Progenitor cell of endocrine pancreas (in vitro differentiated cells): Measurements from ENCODE around the gene PDE11A. TPM values are rescaled to one million over a fixed set of nuclear protein-coding genes. Genes with fewer than 3 reads are reported as not detected.
"Not testable (repeated sequence)": the region's sequence is repeated elsewhere in the genome, so short reads cannot be mapped to it uniquely, and the experiment has no call there.

Experiments used
- DNase-seq: peaks from one replicate; pipeline ENCODE4 v3.0.0; 2021; ENCODE audit warnings: low spot score; ENCODE audit not compliant: unreplicated experiment
- H3K27ac Mint-ChIP-seq: 2 replicates; pipeline ENCODE4 v1.8.0; 2021; ENCODE audit warnings: mild to moderate bottlenecking, moderate library complexity, mixed read lengths
- H3K27me3 Mint-ChIP-seq: 2 replicates; pipeline ENCODE4 v1.8.0; 2021; ENCODE audit warnings: mixed read lengths
- H3K36me3 Mint-ChIP-seq: 2 replicates; pipeline ENCODE4 v1.8.0; 2022; ENCODE audit warnings: mixed read lengths; ENCODE audit not compliant: insufficient read depth
- H3K4me1 Mint-ChIP-seq: 2 replicates; pipeline ENCODE4 v1.8.0; 2021; ENCODE audit warnings: low read depth, mixed read lengths
- H3K4me3 Mint-ChIP-seq: 2 replicates; pipeline ENCODE4 v1.8.0; 2021; ENCODE audit warnings: low read depth, mild to moderate bottlenecking, moderate library complexity, mixed read lengths
- H3K9me3 Mint-ChIP-seq: 2 replicates; pipeline ENCODE4 v1.8.0; 2021; ENCODE audit warnings: low read depth, mixed read lengths
- total RNA-seq: library from RNA; stranded (reverse); gene quantifications from 2 replicates; pipeline ENCODE4 v1.2.1, GENCODE V29; 2021
- TF ChIP-seq, protein P1 (sequence below): fragments of 200-600 bp; sonication (generic); IDR thresholded peaks from one replicate; pipeline ENCODE4 v1.5.0; 2021; ENCODE audit warnings: antibody characterized with exemption, mild to moderate bottlenecking; ENCODE audit not compliant: unreplicated experiment

PDE11A gene
- total RNA-seq, 1 donor from 2014 or later: 54.8 TPM

DNA sequence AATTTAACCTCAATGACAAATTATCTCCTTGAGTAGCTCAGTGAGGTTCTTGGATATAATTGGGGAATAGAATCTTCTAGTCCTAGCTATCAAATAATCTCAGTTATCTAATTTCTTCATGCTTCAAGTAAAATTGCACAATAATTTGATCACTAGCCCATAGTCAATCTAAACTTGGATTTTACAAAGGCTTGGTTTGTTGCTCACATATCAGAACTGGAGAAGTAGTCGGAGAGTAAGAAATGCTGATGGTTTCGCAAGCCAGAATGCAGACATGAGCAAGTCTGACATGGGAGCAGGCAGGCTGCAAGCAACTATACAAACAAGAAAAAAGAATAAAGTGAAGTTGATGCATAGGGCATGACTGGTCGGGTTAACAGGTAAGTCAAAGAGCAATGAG lies 11.7 kb upstream of the PDE11A start:
- no peak for DNase-seq
- Mint-ChIP-seq H3K9me3 (no peaks in the 10 kb centered on the region), H3K4me3 (no peak overlapping the region), H3K4me1 (peaks cover 5% of the 10 kb centered on the region), H3K36me3 (no peaks in the 10 kb centered on the region), H3K27ac (no peak overlapping the region), H3K27me3 (no peaks in the 10 kb centered on the region)
- TF ChIP-seq, protein P1, sequence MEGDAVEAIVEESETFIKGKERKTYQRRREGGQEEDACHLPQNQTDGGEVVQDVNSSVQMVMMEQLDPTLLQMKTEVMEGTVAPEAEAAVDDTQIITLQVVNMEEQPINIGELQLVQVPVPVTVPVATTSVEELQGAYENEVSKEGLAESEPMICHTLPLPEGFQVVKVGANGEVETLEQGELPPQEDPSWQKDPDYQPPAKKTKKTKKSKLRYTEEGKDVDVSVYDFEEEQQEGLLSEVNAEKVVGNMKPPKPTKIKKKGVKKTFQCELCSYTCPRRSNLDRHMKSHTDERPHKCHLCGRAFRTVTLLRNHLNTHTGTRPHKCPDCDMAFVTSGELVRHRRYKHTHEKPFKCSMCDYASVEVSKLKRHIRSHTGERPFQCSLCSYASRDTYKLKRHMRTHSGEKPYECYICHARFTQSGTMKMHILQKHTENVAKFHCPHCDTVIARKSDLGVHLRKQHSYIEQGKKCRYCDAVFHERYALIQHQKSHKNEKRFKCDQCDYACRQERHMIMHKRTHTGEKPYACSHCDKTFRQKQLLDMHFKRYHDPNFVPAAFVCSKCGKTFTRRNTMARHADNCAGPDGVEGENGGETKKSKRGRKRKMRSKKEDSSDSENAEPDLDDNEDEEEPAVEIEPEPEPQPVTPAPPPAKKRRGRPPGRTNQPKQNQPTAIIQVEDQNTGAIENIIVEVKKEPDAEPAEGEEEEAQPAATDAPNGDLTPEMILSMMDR: no peak

DNA sequence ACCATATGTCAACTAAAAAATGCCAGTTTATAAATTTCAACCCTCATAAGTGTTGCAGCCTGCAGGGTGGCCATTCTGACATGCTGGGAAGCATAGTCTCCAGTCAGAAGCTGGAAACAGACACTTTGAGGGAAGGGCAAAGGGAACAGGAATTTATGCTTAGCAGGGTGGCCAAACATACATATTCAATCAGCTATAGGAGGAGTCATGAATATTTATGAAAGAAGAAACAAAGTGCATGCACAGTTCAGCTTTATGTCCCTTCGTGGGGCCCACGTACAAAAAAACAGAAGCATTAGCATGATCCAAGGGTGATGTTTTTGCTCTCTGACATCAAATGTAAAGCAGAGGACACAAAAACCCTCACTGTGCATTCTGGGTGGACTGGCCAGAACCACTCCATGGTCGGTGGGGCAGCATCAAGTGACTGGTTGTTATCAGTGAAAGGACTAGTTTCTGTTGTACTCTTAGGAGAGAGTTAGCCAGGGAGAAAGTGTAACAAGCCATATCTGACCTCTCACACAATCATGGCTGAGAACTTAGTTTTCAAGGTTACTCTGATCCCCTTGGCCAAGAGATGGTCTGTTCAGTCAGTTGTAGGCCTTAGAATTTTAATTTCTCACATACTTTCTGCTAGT lies 9.9 kb upstream of the PDE11A start:
- H3K36me3 Mint-ChIP-seq: no peaks in the 10 kb centered on the region
- DNase-seq: no peak
- TF ChIP-seq, protein P1: no peak
- no peaks in the 10 kb centered on the region for H3K4me1 Mint-ChIP-seq
- H3K9me3 Mint-ChIP-seq: no peaks in the 10 kb centered on the region
- H3K27me3 Mint-ChIP-seq: peaks cover 3% of the 10 kb centered on the region
- no peak overlapping the region for H3K27ac Mint-ChIP-seq
- no peak overlapping the region for H3K4me3 Mint-ChIP-seq

DNA sequence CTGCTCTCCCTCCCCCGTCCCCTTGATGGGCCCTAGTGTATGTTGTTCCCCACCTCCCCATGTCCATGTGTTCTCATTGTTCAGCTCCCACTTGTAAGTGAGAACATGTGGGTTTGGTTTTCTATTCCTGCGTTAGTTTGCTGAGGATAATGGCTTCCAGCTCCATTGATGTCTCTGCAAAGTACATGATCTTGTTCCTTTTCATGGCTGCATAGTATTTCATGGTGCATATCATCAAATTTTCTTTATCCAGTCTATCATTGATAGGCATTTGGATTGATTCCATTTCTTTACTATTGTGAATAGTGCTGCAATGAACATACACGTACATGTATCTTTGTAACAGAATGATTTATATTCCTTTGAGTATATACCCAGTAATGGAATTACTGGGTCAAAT lies 6.7 kb upstream of the PDE11A start:
- not testable (repeated sequence) for H3K4me3 Mint-ChIP-seq, H3K9me3 Mint-ChIP-seq

DNA sequence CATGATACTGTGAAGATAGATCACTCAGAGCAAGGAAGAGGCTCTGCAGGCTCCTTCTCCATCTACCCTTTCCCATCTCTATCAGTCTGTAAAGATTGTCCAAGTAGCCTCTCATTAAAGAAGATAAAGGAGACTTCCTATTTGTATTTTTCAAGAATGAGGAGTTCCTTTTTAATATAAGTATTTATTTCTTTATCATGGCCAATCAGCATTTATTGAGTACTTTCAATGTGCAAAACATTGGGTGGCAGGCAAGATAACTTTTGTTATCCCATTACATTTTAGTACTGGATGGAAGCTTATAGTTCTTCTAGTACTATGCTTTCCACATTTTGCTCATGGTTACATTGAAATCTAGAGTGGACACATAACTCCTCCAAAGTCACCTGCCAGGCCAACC lies 3.6 kb upstream of the PDE11A start:
- Mint-ChIP-seq H3K27ac (no peak overlapping the region), H3K36me3 (no peaks in the 10 kb centered on the region), H3K9me3 (no peaks in the 10 kb centered on the region), H3K4me3 (no peak overlapping the region), H3K4me1 (peaks cover 9% of the 10 kb centered on the region), H3K27me3 (peaks cover 25% of the 10 kb centered on the region)
- DNase-seq: no peak
- TF ChIP-seq, protein P1: no peak

More for the DNA sequence above, 6.7 kb upstream of the PDE11A start:
- H3K36me3 Mint-ChIP-seq, H3K27me3 Mint-ChIP-seq, H3K27ac Mint-ChIP-seq, DNase-seq, H3K4me1 Mint-ChIP-seq: not testable (repeated sequence)

DNA sequence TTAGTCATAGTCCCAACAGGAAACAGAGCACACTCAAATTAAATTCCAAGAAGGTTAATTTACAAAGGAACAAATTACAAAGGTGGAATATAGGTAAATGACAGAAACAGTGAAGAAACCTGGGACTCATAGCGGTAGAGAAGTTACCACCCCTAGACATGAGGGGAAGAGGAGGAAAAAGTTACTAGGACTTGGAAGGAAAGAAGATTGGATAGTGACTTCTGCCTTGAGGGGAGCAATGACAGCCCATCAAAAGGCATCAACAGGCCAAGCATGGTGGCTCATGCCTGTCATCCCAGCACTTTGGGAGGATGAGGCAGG lies 2.4 kb upstream of the PDE11A start:
- Mint-ChIP-seq H3K4me1 (peaks cover 12% of the 10 kb centered on the region), H3K36me3 (no peaks in the 10 kb centered on the region), H3K4me3 (no peak overlapping the region), H3K27me3 (peaks cover 34% of the 10 kb centered on the region), H3K27ac (no peak overlapping the region), H3K9me3 (no peaks in the 10 kb centered on the region)
- DNase-seq: no peak
- TF ChIP-seq, protein P1: no peak
